Mononuclear cell (primary cell): ENCODE results near the gene LENEP. TPM values are rescaled to one million over a fixed set of nuclear protein-coding genes. Genes with fewer than 3 reads are reported as not detected.

Source experiments
- H3K27me3 ChIP-seq: 2 replicates; pipeline ENCODE4 v1.6.0; 2011; ENCODE audit warnings: low read length, control low read depth; ENCODE audit not compliant: insufficient read depth
- H3K4me1 ChIP-seq: 2 replicates; pipeline ENCODE4 v1.5.1; 2011; ENCODE audit warnings: mild to moderate bottlenecking, low read length, control low read depth; ENCODE audit not compliant: insufficient read depth
- H3K4me3 ChIP-seq: 2 replicates; pipeline ENCODE4 v1.5.1; 2011; ENCODE audit warnings: mild to moderate bottlenecking, low read length, moderate library complexity
- H3K9me3 ChIP-seq: 2 replicates; pipeline ENCODE4 v1.5.1; 2011; ENCODE audit warnings: low read depth, mild to moderate bottlenecking, control low read depth, low read length
- total RNA-seq: library from RNA; depleted of rRNA; stranded (reverse); fragments of >200 nt; gene quantifications from one replicate; pipeline ENCODE4 v1.2.3, GENCODE V29; 2012

Gene LENEP
- total RNA-seq, 1 donor, result 0.63 TPM

DNA sequence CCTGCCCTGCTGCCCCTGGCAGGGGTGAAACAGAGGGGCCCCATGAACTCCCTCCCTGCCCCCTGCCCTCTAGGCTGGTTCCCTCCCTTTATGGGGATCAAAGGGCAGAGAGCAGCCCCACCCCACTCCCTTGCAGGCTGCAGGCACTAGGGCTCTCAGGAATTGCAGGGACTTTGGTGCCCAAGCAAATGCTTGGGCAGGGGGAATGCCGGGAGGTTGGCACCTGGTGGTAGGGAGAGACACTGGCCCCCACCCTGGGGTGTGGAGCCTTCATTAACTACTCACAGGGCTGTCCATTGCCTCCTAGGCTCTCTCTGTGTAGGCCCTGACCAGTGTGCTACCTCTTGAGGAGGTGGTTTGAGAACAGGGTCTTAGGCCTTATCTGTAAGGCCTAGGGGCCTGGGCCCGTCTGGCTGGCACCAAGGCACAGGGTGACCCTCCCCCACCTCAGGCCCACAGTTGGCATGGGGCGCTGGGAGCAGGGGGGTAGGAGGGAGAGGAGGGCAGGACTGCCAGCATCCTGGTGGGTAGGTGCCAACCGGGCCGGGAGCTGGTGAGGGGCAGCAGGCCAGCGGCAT is 14.0 kb downstream of the LENEP start:
- Histone ChIP-seq H3K4me3 (peak overlapping the region; percentile 53), H3K27me3 (no peaks in the 10 kb centered on the region), H3K4me1 (peaks cover 82% of the 10 kb centered on the region)

DNA sequence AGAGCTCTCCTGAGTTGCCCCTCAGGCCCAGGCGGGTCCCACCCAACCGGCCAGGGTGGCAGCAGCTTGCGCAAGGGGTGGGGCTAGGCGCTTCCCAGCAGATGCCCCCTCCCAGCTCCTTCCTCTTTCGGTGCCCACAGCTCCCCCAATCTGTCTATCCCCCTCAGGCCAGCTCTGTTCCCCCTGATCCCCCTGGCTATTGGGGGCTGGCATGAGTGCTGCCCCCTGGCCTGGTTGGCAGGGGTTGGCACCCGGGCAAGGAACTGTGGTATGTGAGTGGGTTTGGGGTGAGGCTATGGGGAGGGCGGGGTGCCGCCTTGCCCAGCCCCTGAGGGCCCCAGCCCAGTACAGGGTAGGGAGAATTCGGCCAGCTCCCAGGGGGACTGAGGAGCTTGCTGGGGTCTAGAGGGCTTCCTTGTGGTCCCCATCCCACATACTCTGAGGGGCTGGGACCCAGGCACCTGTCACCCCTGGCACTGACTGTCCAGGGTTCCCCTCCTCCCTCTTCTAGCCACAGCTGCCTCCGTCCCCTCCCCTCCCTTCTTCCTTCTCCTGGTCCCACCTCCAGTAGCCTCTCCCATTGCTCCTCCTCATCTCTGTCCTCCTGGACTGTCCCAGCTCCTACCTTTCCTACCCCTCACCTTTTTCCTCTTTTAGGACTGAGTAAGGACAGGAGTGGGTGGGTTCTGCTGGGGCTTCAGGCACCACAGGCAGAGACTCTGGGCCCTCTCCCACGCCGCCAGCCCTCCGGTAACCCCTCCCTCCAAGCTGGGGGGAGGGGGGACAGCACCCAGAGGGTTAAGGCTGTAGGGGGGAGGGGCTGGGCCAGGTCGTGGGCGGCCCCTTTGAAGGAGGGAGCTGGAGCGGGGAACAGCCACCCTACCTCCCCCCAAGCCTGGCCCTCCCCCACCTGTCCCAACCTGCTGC is 14.9 kb downstream of the LENEP start:
- H3K9me3 ChIP-seq, result no peaks in the 10 kb centered on the region
- H3K27me3 ChIP-seq, result no peaks in the 10 kb centered on the region
- H3K4me3 ChIP-seq, result peak overlapping the region; percentile 53
- H3K4me1 ChIP-seq, result peaks cover 91% of the 10 kb centered on the region

More for the DNA sequence above, 14.0 kb downstream of the LENEP start:
- H3K9me3 ChIP-seq, result no peaks in the 10 kb centered on the region

DNA sequence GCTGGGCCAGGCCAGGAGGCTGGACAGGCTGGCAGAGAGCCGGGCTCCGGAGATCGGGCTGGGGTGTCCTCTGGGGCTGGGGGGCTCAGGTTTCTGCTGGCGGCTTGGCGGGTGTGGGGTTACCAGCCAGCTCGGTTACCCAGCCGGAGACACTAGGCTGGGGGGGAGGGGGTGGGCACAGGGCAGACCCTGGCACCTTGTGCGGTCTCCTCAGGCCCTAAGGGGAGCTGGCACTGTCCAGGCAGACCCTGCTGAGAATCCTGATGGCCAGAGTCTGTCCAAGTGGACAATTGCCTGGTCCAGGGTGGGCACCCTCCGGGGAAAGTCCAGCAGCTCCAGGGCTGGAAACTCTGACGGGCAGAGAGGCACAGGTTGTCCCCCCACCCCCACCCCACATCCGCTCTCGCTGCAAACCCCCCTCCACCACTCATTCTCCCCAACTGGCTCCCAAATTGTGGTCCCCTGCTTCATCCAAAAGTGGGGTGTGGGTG is 15.9 kb downstream of the LENEP start:
- Histone ChIP-seq H3K4me1 (peaks cover 97% of the 10 kb centered on the region), H3K27me3 (no peaks in the 10 kb centered on the region), H3K4me3 (peak overlapping the region; percentile 53), H3K9me3 (no peaks in the 10 kb centered on the region)

DNA sequence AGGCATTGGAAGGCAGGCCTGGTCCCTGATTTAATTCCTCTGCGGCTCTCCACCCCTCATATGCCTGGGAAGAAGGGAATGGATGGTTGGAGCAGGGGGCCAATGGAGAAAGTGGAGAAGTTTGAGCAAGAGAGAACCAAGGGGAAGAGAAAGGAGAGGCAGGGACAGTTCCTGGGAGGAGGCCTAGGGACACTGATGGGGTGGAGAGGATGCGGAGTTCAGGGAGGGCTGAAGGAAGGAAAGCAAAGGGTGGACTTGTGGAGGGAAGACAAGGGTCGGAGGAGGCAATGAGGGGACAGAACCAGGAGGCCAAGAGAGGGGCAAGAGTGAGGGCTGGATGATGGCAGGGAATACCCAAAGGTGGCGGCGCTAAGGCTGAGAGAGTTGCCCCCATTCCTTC is 16.4 kb downstream of the LENEP start:
- peak overlapping the region; percentile 53 for H3K4me3 ChIP-seq
- no peaks in the 10 kb centered on the region for H3K27me3 ChIP-seq
- H3K4me1 ChIP-seq, result peaks cover 96% of the 10 kb centered on the region
- H3K9me3 ChIP-seq, result no peaks in the 10 kb centered on the region

DNA sequence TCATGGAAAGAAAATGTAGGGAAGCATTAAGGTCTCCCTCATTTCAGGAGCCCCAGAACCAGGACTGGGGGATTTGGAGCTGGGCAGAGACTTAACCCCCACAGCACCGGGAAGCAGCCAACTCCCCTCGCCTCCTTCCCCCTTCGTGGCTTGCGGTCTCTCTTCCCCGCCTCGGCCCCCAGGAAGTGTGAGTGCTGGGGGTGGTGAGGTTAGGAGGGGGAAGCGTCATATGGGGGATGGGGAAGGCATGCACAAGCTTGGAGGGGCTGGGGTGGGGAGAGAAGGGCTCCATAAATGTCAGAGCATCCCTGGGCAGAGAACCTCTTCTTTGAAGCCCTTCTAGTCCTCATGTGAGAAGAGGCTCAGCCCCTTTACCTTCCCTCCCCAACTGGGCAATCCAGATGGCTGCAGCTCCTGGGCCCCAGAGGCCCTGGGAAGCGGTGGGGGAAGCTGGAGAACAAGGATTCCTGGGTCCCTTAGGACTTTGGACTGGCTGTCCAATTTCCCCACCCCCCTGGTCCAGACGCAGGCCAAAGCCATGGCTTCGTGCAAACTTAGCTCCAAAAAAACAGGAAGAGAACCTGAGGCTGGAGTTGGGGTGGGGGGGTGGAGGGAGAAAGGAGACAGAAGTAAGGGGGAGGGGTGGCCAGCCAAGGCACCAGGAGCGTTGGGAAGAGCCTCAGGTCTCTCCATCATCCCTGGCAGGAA is 17.0 kb downstream of the LENEP start:
- peak overlapping the region; percentile 53 for H3K4me3 ChIP-seq
- no peaks in the 10 kb centered on the region for H3K9me3 ChIP-seq
- no peaks in the 10 kb centered on the region for H3K27me3 ChIP-seq
- H3K4me1 ChIP-seq, result peaks cover 96% of the 10 kb centered on the region

DNA sequence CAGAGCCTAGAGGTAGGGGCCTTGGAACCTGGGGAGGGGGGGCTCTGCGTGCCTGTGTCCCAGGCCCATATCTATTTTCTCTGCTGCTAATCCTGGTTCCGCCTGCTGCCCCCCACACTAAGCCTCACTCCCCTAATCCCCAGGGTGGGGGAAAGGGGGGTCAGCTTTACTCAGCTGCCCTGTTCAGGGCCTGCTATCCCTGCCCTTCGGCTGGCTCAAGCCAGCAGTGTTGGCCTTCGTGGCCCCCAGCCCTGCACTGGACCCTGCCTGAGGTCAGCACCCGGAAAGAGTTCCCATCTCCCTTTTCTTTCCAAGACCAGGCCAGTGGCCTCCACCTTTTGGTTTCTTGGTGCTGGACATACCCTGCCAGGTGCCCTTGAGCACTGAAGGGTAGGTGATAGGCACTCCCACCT is 17.6 kb downstream of the LENEP start:
- H3K27me3 ChIP-seq, result no peaks in the 10 kb centered on the region
- H3K4me3 ChIP-seq, result no peak overlapping the region
- peaks cover 96% of the 10 kb centered on the region for H3K4me1 ChIP-seq
- H3K9me3 ChIP-seq, result no peaks in the 10 kb centered on the region

DNA sequence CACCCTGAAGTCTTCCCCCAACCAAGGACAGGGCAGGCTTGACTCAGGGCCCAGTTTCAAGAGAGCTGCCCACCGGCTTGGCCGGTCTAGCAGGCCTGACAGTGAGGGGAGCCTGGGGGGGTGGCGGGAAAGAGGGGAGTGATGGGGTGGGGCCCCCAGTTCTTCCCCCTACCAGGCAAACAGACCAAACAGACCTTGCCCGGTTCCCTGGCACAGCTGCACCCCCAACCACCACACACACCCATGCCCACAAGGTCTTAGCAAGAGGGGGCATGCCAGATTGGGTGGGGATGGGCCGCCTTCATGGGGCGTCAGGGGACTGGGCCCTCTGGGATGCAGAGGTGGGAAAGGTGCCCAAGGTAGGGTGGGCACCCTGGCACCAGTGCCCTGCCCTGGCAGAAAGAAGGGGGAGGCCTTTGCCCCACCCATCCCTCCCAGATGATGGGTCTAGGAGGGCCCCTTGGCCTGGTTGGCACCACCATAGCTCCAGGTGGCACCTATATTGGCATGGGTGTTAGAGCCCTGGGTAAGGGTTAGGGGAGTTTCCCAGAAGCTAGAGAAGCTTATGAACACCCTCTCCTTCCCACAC is 18.1 kb downstream of the LENEP start:
- H3K4me1 ChIP-seq, result peaks cover 96% of the 10 kb centered on the region
- H3K27me3 ChIP-seq, result no peaks in the 10 kb centered on the region
- H3K9me3 ChIP-seq, result no peaks in the 10 kb centered on the region
- H3K4me3 ChIP-seq, result no peak overlapping the region

DNA sequence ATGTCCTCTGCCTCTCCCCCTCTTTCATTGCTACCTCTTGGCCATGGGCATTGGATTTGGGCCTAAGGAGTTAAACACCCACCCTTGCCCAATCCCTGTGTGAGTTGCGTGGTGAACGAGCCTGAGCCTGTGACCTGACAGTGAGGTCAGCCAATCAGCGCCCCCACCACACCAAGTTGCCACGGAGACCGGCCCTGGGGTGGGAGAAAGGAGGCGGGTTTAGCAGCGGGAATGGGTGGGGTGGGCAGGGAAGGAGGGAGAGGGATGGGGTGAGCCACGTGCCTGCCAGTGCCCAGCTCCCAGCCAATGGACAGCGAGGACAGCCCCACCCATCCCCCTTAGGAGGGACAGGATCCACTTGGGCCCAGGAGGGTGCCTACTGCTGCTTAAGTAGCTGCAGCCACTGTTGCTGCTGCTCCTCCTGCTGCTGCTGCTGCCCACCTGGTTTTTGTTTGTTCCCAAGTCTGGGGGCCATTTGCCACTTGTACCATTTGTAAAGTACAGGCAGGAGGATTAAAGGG is 18.7 kb downstream of the LENEP start:
- H3K27me3 ChIP-seq, result no peaks in the 10 kb centered on the region
- H3K9me3 ChIP-seq, result no peaks in the 10 kb centered on the region
- peaks cover 96% of the 10 kb centered on the region for H3K4me1 ChIP-seq
- H3K4me3 ChIP-seq, result no peak overlapping the region

DNA sequence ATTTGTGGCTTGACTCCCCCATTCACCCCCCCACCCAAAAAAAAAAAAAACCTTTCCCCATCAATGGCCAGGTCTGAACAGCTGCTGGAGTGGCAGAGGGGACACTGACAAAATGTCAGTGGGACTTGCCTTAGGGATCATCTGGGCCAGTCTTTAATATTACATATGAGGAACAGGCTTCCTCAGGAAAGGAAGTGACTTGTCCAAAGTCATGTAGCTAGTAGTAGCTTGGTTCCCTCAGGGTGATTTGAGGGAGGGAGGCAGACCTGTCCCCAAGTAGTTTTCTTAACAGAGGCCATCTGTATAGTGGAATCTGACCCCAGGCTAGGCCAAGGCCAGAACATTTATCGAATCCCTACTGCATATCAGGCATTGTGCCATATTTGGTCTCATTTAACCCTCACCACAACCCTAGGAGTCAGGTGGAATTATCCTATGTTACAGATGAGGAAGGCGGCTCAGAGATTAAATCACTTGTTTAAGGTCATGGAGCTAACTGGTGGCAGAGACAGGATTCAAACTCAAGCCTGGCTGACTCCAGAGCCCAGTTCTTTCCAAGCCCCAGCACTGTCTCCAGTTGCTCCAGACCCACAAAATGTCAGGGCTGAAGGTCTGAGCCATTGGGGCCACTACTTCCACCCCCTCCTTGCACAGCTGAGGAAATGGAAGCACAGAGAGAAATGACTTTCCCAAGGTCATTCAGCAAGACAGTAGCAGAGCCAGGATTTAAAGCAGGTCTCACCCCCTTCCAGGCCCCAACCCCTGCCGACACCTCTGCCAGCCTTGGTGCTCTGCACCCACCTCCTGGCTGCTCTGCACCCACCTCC is 19.6 kb downstream of the LENEP start:
- peaks cover 96% of the 10 kb centered on the region for H3K4me1 ChIP-seq
- H3K9me3 ChIP-seq, result no peaks in the 10 kb centered on the region
- H3K27me3 ChIP-seq, result no peaks in the 10 kb centered on the region
- H3K4me3 ChIP-seq, result no peak overlapping the region

DNA sequence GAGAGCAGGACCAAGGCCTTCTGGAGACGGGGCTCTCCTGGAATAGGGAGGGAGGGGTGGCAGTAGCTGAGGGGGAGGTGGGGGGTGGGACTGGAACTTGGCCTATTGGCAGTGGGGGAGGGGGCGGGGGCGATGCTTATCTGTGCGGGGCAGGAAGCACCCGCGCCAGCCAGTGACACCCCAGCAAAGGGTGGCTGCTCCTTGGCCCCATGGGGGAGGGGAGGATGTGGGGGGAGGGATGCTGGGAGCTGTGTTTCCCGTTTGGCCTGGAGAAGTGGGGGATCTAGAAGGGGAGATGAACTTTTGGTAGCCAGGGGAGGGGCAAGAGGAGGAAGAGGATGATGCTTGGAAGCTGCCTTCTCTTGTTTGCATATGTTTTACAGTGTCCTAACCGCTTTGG is 20.2 kb downstream of the LENEP start:
- Histone ChIP-seq H3K27me3 (no peaks in the 10 kb centered on the region), H3K4me1 (peaks cover 92% of the 10 kb centered on the region), H3K9me3 (no peaks in the 10 kb centered on the region), H3K4me3 (no peak overlapping the region)

DNA sequence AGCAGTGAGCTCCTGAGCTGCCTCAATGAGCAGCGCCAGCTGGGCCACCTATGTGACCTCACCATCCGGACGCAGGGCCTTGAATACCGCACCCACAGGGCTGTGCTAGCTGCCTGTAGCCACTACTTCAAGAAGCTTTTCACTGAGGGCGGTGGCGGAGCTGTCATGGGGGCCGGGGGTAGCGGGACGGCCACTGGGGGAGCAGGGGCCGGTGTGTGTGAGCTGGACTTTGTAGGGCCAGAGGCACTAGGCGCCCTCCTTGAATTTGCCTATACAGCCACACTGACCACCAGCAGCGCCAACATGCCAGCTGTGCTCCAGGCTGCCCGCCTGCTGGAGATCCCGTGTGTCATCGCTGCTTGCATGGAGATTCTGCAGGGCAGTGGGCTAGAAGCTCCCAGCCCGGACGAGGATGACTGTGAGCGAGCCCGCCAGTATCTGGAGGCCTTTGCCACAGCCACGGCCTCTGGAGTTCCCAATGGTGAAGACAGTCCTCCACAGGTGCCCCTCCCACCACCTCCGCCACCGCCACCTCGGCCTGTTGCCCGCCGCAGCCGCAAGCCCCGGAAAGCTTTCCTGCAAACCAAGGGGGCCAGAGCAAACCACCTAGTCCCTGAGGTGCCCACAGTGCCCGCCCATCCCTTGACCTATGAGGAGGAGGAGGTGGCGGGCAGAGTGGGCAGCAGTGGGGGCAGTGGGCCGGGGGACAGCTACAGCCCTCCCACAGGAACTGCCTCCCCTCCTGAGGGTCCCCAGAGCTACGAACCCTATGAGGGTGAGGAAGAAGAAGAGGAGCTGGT is 21.5 kb downstream of the LENEP start:
- no peak overlapping the region for H3K4me3 ChIP-seq
- no peaks in the 10 kb centered on the region for H3K9me3 ChIP-seq
- H3K27me3 ChIP-seq, result no peaks in the 10 kb centered on the region
- H3K4me1 ChIP-seq, result peaks cover 81% of the 10 kb centered on the region

DNA sequence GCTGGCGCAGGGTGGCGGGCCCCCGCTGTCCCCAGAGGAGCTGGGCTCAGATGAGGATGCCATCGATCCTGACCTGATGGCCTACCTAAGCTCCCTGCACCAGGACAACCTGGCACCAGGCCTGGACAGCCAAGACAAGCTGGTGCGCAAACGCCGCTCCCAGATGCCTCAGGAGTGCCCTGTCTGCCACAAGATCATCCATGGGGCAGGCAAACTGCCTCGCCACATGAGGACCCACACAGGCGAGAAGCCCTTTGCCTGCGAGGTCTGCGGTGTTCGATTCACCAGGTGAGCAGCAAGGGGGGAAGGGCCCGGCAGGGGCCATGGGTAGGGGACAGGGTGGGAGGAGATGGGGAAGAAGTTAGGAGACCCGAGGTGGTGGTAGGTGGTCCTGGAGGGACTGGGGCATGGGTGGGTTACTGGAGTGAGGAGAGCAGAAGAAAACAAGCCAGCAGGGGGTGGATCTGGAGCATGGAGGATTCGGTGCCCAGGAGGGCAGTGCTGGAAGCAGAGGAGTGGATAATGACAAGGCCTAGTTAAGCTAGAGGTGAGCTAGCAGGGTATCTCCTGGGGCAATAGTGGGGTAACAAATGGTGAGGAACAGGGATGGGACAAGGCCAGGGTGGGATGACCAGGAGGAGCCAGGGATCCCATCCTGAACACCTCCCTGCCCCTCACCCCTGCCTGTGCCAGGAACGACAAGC is 22.3 kb downstream of the LENEP start:
- Histone ChIP-seq H3K9me3 (no peaks in the 10 kb centered on the region), H3K4me3 (no peak overlapping the region), H3K27me3 (no peaks in the 10 kb centered on the region), H3K4me1 (peaks cover 74% of the 10 kb centered on the region)

DNA sequence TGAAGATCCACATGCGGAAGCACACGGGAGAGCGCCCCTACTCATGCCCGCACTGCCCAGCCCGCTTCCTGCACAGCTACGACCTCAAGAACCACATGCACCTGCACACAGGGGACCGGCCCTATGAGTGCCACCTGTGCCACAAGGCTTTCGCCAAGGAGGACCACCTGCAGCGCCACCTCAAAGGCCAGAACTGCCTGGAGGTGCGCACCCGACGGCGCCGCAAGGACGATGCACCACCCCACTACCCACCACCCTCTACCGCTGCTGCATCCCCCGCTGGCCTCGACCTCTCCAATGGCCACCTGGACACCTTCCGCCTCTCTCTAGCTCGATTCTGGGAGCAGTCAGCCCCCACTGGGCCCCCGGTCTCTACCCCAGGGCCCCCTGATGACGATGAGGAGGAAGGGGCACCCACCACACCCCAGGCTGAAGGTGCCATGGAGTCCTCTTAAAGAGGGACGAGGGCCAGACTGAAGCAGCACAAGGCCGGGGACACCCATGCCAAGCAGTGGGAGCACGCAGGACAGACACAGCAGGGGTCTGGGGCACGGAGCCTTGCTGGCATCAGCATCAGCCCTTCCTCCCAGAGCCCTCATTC is 22.9 kb downstream of the LENEP start:
- Histone ChIP-seq H3K4me3 (no peak overlapping the region), H3K27me3 (no peaks in the 10 kb centered on the region), H3K9me3 (no peaks in the 10 kb centered on the region), H3K4me1 (peaks cover 67% of the 10 kb centered on the region)
